ENCODE data around the gene ALDOC.

GRCh38 chr17:28598389-28598788 lies 21.7 kb upstream of the ALDOC start:
- no peak for TF ChIP-seq POLR2A (IDR thresholded peaks at IDR 0.05; ENCODE audit: low read length)
- TF ChIP-seq GATA1 (IDR thresholded peaks at IDR 0.05; ENCODE audit: low read depth, low read length): no peak

Measured in erythroblast (primary cell).